GM18508 (cell line): Measurements from ENCODE around the gene GIGYF2.

ENCODE experiments used
- ATAC-seq: cut with Tn5 transposase; IDR thresholded peaks from one replicate; pipeline ENCODE4 v1.9.1; 2021; ENCODE audit warnings: moderate number of reproducible peaks; ENCODE audit not compliant: insufficient read depth, unreplicated experiment

GIGYF2 gene

DNA sequence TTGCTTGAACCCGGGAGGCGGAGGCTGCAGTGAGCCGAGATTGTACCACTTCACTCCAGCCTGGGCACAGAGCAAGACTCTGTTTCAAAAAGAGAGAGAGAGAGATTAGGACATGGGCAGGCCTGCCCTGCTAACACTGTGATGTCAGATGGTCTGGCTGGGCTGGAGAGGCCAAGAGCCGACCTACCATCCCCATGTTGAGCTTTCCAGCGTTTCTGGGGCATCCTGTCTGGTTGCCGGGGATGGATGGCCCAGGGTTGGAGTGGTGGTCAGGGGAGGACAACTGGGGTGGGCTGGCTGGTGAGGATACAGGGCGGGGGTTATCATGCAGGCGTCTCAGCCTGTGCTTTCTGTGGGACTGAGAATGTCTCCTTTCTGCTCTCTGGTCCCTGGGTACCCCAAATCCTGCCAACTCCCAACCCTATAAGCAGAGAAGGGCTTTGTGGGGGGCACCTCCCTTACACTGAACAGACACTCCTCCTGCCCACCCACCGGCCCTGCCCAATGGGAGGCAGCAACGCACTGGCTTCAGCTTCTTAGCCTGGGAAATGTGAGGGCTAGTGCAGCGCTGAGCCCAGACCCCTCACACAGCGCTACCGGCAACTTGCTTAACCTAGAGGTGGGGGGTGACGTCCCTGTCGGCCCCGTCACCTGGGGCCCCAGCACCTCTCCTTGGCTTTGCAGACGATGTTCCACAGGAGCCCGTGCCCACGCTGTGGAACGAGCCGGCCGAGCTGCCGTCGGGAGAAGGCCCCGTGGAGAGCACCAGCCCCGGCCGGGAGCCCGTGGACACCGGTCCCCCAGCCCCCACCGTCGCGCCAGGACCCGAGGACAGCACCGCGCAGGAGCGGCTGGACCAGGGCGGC is 178.4 kb downstream of the GIGYF2 start:
- ATAC-seq, result no peak

DNA sequence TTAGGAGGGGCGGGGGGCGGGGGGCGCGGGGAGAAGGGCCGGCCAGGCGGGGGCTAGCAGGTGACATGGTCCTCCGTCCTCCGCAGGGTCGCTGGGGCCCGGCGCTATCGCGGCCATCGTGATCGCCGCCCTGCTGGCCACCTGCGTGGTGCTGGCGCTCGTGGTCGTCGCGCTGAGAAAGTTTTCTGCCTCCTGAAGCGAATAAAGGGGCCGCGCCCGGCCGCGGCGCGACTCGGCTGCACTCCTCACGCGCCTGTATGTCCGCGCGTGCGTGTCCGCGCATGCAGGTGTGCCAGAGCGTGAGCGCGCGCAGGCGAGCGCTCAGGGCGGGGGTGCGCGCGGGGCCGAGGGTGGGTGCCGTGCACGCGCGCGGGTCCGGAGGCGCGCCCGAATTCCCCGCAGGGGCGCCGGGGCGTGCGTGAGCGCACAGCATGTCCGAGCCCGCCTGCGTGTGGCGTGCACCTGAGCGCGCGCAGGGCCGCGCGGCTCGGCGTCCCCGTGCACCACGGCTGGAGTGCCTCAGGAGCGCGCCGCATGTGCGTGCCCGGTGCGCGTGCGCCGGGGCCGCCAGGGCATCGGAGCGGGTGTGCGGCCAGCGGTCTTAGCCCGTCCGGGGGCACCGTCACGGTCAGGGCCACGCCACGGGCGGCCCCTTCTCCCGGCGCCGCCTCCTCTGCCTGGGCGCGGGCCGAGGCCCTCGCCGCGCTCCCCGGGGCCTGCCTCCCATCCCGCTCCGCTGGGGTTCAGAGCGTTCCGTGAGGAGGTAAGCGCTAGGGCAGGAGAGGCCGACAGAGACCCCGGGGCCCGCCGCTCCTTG is 179.2 kb downstream of the GIGYF2 start:
- no peak for ATAC-seq

DNA sequence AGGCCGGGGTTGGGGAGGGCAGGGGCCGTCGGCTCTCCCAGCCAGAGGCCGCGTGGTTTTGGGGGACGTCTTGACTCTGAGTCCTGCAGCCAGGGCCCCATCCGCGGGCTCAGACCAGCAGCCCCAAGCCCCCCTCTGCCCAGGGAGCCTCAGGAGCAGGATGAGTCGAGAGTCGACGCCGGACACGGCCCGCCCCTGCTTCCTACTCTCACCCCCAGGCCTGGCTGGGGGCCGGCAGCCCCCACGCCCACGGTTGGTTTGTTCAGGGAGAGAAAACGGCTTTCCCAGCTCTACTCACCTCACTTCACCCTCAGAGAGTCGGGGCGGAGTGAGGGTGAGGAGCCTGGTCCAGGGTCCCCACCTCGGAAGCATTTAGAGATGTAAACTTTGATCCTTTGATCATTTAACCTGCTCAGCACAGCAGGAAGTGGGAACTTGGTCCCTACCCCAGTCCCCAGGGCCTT is 179.9 kb downstream of the GIGYF2 start:
- ATAC-seq, result no peak

DNA sequence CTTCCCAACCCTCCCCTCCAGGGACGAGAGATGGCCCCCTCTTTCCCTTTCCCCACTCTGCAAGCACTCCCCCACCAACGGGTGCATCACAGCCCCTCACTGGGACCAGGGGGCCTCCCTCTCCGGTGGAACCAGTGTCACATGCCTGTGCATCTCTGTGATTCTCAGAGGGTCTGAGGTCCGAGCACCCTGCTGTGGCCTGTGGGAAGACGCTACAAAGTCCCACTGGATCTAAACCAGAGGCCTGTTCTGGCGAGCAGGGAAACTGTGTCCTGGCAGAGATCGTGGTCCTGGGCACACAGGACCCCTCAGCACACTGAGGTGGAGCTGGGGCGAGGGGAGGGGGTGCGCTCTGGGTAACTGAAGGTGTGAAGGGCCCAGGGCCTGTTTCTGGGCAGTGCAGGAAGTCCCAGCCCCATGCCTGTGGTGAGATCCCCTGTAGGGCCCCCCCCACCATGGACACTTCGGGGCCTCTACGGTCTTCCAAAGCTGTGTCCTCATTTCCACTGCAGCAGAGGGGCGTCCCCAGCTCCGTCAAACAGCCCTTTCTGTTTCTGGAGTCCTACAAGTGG is 180.9 kb downstream of the GIGYF2 start:
- ATAC-seq, result no peak

DNA sequence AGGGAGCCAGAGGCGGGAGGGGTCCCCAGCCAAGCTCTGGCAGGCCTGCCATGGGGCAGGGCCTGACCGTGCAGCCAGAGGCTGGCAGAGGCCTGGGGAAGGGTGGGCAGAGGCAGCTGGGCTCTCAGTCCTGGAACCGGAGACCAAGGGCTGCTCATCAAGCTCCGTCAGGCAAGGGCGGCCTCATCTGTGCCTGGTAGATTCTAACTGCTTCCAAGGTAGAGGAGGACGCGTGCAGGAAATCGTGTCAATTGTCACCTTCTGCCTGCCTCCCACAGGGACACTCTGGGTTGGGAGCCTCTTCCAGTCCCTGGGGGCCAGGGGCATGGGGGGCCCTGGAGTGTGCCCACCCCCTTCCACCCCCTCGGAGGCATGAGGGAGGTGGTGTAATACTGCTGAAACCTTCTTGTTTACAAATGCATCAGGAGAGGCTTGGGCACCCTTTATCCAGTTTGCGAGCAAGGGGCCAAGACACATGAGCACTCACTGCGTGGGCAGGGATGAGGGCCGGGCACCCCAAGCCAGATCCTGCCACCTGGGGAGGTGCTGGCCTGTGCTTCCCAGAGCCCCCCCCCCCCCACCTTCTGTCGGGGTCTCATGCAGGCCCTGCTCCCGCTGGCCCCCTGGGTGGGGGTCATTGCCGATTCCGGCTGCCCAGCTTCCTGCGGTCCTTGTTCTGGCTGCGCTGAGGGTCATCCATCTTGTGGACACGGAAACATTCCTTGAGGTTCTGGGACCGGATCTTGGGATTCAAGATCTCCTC is 181.9 kb downstream of the GIGYF2 start:
- ATAC-seq, result no peak

DNA sequence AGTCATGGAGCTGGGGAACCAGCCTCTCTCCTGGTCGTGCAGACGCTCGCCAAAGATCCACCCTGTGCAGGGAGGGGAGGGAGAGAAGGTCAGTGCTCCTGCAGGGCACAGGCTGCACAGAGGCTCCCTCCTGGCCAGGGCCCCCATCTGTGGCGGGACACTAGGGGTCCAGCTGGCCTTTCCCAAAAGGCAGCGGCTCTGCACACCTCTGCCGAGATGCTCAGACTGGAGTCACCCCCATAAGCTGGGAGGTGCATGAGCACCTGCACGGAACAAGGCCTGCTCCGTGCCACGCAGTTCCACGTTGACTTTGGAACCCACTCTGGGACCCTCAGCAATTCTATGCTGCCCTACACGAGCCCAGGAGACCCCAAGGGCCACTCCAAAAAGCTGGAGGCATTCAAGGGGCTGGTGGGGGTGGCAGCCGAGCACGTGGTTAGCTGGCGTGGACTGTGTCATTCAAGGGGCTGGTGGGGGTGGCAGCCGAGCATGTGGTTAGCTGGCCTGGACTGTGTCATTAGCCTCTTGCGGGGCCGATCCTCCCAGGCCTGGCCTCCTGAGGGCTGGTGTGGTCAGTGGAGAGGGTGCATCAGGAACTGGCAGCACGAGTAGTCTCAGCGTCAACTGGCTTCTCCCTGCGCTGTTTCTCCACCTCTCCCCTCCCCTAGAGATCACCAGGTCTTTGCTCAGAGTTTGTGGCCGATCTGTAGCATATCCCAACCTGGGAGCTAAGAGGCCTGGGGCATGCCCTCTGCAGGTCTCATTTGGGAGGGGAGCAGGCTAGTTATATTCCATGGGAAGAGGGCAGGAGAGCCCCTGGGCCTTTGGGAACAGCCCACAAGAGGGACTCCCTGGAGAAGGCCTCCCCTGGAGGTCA is 182.7 kb downstream of the GIGYF2 start:
- no peak for ATAC-seq

DNA sequence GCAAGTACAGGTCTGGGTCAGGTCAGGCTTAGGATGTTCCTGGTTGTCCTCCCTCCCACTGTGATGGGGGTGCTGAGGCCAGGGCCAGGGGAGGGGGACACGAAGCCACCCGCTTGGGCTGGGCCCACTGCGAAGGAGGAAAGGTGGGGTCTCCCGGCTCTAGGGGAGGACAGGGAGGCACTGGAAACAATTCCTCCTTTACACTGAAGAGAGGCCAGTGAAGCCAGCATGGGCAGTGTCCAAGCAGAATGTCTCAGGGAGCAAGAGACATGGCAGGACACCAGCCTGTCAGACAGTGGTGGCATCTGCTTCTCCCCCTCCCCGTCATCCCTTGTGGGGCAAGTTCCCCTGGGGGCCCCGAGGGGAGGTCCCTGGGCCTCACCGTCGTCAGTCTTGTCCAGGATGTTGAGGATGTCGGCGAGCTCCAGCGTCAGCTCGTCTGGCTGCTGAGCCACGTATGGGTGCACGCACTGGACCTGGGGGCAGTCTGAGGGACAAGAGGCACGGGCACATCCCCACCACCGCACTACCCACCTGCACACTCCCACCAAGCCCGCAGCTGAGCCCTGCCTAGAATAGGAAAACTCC is 183.7 kb downstream of the GIGYF2 start:
- no peak for ATAC-seq

DNA sequence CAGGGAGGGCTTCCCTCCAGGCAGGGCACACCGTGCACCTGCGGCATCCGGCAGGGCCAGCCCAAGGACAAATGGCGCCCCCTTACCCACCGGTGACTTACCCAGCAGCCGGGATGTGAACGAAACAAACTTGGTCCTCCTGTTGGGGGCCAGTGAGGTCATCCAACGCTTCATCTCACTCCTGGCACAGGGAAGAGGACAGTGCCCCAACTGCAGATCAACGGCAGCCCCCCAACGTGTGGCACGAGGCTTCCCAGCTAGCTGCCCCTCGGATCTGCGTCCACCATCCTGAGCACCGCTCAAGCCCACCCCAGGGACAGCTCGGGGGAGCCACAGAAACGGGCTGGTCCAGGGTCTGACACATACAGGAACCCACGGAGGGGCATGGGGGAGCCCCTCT is 185.0 kb downstream of the GIGYF2 start:
- no peak for ATAC-seq

DNA sequence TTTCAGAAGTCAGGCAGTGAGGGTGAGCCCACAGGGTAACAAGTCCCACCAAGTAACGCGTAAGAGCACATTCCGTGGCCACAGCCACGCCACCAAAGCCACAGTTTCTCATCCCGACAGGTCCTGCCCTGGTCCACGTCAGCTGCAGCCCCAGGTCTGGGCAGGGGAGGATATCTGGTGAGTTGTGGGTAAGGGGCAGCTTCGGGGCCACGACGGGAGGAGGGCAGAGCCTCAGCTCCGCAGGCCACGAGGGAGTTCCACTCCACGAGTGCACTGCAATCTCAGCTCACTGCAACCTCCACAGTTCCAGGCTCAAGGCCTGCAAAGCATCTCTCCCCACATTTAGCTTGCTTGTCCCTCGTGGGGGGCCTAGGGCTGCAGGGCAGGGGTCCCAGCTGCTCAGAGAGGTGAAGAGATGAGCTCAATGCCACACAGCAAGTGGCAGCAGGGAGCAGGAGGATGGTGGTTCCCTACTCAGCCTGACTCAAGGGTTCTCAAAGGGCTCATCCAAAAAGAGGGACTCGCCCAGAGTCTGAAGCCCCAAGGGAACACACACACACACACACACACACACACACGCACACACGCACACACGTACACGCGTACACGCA is 185.5 kb downstream of the GIGYF2 start:
- no peak for ATAC-seq

DNA sequence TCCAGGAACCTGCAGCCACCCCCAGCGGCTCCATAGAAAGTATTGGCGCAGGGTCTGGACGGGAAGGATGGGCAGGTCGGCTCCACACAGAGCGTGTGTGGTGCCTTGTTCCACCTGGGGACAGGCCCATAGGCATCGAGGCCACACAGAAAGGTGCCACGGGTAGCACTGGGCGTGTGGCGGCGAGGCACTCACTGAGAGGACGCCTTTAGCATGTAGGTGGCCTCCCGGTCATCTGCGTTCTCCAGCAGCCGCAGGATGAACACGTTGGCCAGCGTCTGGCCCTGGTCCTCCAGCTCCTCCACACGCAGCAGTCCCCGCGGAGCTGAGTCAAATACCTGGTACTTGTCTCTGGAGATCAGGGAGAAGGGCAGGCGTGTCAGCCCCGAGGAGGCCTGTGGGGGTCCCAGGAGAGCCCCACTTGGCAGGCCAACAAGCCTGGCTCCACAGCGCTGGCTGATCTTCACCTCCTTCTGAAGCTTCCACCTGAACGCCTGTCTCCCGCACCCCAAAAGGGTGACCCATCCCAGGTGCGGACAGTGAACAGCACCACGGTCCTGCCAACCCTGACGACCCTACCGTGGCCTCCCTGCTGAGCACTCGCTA is 186.1 kb downstream of the GIGYF2 start:
- ATAC-seq, result no peak

DNA sequence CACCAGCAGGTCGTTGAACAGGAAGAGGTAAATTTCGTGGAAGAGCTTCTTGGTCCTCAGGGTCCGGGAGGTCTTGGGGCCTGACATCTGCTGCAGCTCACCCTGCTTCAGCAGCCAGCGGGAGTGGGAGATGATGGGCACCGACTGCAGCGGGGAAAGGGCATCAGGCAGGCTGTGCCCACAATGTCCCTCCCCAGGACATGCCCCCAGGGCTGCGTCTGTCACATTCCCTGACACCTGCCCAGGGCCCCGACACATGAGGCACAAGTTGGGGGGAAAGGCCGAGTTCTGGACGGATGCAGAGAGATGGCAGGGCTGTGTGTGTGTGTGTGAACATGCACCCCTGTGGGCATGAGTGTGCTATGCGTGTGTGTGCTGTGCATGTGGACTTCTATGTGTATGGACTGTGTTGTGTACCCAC is 186.9 kb downstream of the GIGYF2 start:
- no peak for ATAC-seq

DNA sequence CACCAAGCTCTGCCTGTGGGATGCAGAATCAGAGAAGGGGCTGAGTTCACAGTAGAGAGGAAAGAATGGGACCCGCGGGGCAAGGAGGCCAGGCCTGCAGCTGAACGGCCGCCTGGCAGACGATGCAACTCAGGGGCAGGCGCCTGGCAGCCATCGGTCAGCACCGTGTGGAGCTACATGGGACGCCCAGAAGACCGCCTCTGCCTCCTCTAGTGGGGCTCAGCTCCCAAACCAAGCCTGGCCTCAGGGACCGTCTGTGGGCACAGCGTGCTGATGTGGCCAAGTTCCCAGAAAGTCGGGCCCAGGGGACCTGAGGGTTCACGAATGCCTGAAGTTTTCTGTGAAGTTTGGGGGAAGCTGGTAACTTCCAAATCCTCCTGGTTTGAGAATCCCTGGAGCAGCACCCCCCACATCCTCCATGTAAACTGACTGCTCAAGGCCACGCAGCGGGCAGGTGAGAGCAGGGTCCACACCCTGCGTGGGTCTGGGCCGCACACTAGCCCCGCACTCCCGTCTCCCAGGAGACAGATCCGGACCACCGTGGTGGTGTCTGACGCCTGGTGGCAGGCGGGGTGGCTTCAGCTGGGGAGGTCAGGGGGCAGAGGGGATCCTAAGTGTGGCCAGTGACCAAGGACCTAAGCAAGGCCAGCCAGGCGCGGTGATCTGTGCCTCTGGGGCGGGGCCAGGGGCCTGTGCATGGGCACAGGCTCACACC is 187.6 kb downstream of the GIGYF2 start:
- no peak for ATAC-seq

DNA sequence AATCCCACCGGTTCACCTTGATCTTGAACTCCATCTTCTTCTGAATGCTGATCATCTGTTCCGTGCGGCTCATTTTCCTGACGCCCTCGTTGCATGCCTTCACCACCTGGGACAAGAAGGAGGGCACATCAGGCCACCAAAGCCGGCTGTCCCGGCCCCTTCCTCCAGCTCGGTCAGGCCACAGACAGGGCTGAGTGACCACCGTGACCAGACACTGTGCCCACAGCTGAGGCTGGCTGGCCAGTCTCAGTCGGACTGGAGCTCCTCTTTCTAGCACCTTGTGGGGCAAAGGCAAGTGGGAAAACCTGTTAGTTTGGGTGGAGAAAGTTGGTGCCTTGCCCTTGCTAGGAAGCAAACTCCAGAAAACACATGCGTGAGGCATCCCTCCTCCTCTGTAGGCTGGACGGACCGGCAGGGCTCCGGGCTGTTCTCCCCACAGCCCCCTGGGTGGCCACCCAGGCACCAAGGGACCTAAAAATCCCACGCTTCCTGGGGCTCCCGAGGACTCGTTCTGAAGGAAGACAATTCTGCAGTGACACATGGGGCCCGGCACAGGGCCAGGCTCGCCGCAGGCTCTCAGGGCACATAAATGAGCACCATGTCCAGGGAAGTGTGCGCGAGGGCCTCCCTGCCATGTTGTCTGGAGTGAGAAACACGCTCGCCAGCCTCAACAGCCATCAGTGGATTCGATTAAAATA is 188.3 kb downstream of the GIGYF2 start:
- ATAC-seq, result no peak

DNA sequence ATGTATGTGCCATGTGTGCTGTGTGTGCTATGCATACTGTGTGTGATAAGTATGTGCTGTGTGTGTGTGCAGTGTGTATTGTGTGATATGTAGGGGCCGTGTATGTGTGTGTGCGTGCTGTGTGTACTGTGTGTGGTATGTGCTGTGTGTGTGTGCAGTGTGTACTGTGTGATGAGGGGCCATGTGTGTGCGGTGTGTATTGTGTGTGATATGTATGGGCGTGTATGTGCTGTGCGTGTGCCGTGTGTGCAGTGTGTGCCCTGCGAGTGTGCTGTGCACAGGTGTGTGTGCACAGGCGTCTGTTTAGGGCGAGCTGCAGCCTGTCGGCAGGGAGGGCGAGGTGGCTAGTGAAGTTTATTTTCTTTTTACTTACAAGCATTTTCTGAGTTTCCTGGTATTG is 189.0 kb downstream of the GIGYF2 start:
- ATAC-seq, result no peak

DNA sequence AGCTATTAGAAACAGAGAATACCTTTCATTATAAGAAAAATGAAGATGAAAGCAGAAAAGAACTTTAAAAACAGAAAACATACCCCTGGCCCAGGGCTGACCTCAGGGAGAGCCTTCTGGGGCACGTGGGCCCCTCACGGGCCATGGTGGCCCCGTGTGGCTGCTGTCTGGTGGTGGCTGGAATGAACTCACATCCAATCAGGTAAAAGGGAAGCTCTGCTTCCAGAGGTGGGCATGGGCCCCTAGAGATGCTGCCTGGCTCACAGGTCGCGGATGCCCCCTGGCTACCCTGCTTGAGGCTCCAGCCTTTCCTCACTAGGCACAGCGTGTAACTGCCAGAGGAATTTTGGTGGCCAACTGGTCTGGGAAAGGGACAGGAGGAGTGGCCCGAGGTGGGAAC is 189.5 kb downstream of the GIGYF2 start:
- no peak for ATAC-seq

DNA sequence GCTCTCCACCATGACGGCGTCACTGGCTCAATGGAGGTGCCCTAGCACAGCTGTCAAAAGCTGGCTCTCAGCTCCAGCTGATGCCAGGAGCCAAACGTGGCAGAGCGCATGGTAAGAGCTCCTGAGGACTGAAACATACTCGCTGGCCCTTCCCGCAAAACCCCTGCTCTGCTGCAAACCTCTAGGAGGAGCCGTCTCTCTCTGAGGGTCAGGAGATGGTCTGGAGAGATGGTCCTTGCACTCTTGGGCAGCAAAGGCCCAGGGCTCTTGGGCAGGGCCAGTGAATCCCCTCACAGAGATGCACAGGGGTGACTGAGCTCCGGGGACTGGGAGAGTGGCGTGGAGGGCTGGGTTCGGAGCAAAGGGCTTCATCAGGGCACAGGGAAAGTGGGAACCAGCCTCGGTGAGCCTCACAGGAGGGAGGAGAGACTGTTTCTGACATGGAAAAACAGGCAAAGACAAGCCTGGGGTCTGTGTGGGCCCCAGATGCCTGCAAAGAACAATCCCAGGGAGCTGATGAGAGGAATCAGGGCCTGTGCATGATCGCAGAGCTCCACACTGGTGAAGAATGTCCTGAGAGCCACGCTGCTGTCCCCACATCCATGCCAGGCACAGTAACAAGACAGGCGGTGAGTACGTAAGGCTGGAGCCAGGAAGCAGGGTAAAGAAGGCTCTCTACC is 190.2 kb downstream of the GIGYF2 start:
- ATAC-seq, result no peak
